GM12878 (cell line): ENCODE results near the gene PAK5. TPM values are rescaled to one million over a fixed set of nuclear protein-coding genes. Genes with fewer than 3 reads are reported as not detected.

Source experiments
- ATAC-seq: fragments of 200-7000 bp; cut with Tn5 transposase; 3 replicates; pipeline ENCODE4 v1.9.1; 2020; ENCODE audit warnings: mild to moderate bottlenecking, moderate library complexity
- BruUV-seq: library from RNA; stranded (reverse); fragments of 400-500 nt; replicated peaks from 2 replicates; lab custom pipeline; 2021; lab: Mats Ljungman, UMichigan
- CTCF ChIA-PET: fragments of 300-600 bp; sonication (Branson Sonifier 250); formaldehyde crosslinking; extraction: SDS; loops from one replicate; lab custom pipeline; 2021; ENCODE audit warnings: inconsistent platforms; lab: Yijun Ruan, JAX
- POLR2A ChIA-PET: fragments of 350-600 bp; formaldehyde crosslinking; extraction: SDS; loops from one replicate; lab custom pipeline; 2021; ENCODE audit warnings: inconsistent platforms; lab: Charles Lee
- RAD21 ChIA-PET: fragments of 300-600 bp; sonication (Branson Sonifier 250); formaldehyde crosslinking; loops from one replicate; lab custom pipeline; 2023; ENCODE audit warnings: antibody characterized with exemption; ENCODE audit not compliant: unreplicated experiment; lab: Charles Lee
- SMC1A ChIA-PET: fragments of 300-600 bp; sonication (Branson Sonifier 250); formaldehyde crosslinking; loops from one replicate; lab custom pipeline; 2023; ENCODE audit not compliant: unreplicated experiment, uncharacterized antibody; lab: Charles Lee
- DNase-seq: peaks from one replicate; pipeline ENCODE4 v3.0.0-alpha.2; 2011; ENCODE audit warnings: low read depth, low spot score
- FAIRE-seq: peaks from 3 replicates; lab custom pipeline; 2011; peaks lifted over from hg19 to GRCh38; lab: Jason Lieb, UNC
- H2AFZ ChIP-seq: 2 replicates; pipeline ENCODE4 v1.6.0; 2011; ENCODE audit warnings: low read depth, low read length, control low read depth; ENCODE audit not compliant: control insufficient read depth
- H3K27ac ChIP-seq: 2 replicates; pipeline ENCODE4 v1.5.1; 2011; ENCODE audit warnings: control low read depth; ENCODE audit not compliant: control insufficient read depth, insufficient read depth
- H3K27me3 ChIP-seq, 2 experiments: replicated peaks in 1 of 2; 2 replicates each; pipeline versions ENCODE4 v1.6.0 to v1.6.1; 2011; ENCODE audit warnings: low read length in 1 of 2; ENCODE audit not compliant: control insufficient read depth in 2 of 2, insufficient read depth in 2 of 2
- H3K36me3 ChIP-seq, 2 experiments: 2 replicates each; pipeline ENCODE4 v1.5.1; 2011; ENCODE audit warnings: low read length in 1 of 2; ENCODE audit not compliant: control insufficient read depth in 2 of 2, insufficient read depth in 2 of 2
- H3K4me1 ChIP-seq: 2 replicates; pipeline ENCODE4 v1.6.1; 2011; ENCODE audit warnings: mild to moderate bottlenecking, low read length, moderate library complexity, mixed read lengths; ENCODE audit not compliant: control insufficient read depth, insufficient read depth
- H3K4me2 ChIP-seq: 2 replicates; pipeline ENCODE4 v1.6.0; 2011; ENCODE audit warnings: control low read depth; ENCODE audit not compliant: control insufficient read depth, insufficient read depth
- H3K4me3 ChIP-seq: fragments of 200-600 bp; sonication (generic); 2 replicates; pipeline ENCODE4 v1.5.1; 2016
- H3K79me2 ChIP-seq: 2 replicates; pipeline ENCODE4 v1.6.0; 2011; ENCODE audit warnings: low read length; ENCODE audit not compliant: control insufficient read depth, insufficient read depth
- H3K9ac ChIP-seq: 2 replicates; pipeline ENCODE4 v1.8.0; 2011; ENCODE audit warnings: low read length, control low read depth, mixed read lengths; ENCODE audit not compliant: control insufficient read depth, insufficient read depth
- H3K9me3 ChIP-seq: replicated peaks from 3 replicates; pipeline ENCODE4 v1.5.1; 2011; ENCODE audit warnings: mild to moderate bottlenecking, low read length; ENCODE audit not compliant: control insufficient read depth, insufficient read depth
- H4K20me1 ChIP-seq: 2 replicates; pipeline ENCODE4 v1.6.0; 2011; ENCODE audit not compliant: control insufficient read depth, insufficient read depth
- CREM ChIP-seq: IDR thresholded peaks from 2 replicates; pipeline ENCODE4 v1.6.1; 2014; ENCODE audit warnings: antibody characterized with exemption, low read depth
- EGR1 ChIP-seq, 2 experiments: IDR thresholded peaks; 1 replicate in 1 of 2; 2 replicates in 1 of 2; pipeline ENCODE4 v1.6.1; 2011 to 2012; ENCODE audit warnings: low read depth in 2 of 2, low read length in 2 of 2, borderline replicate concordance in 1 of 2, mild to moderate bottlenecking in 1 of 2, moderate library complexity in 1 of 2
- ELK1 ChIP-seq: IDR thresholded peaks from 2 replicates; pipeline ENCODE4 v1.6.1; 2012; ENCODE audit warnings: low read depth, low read length, improper control_type of control experiment
- FOXK2 ChIP-seq: fragments of 450-650 bp; IDR thresholded peaks from 2 replicates; pipeline ENCODE4 v1.6.1; 2017; ENCODE audit warnings: mild to moderate bottlenecking, moderate library complexity
- IRF3 ChIP-seq: fragments of 450-650 bp; IDR thresholded peaks from 2 replicates; pipeline ENCODE4 v1.6.1; 2014; ENCODE audit warnings: mild to moderate bottlenecking
- IRF4 ChIP-seq: IDR thresholded peaks from 2 replicates; pipeline ENCODE4 v1.6.1; 2011; ENCODE audit warnings: low read depth, low read length
- MXI1 ChIP-seq: fragments of 150-350 bp; IDR thresholded peaks from 2 replicates; pipeline ENCODE4 v1.6.1; 2011; ENCODE audit warnings: low read depth, mild to moderate bottlenecking, inconsistent platforms, low read length, improper control_type of control experiment
- NFYB ChIP-seq: IDR thresholded peaks from 2 replicates; pipeline ENCODE4 v1.6.1; 2011; ENCODE audit warnings: low read depth, mild to moderate bottlenecking, low read length, improper control_type of control experiment, moderate library complexity; ENCODE audit not compliant: insufficient read depth
- RAD21 ChIP-seq: IDR thresholded peaks from 2 replicates; pipeline ENCODE4 v1.6.1; 2011; ENCODE audit warnings: mild to moderate bottlenecking, low read depth, low read length, moderate library complexity; ENCODE audit not compliant: insufficient read depth
- SKIL ChIP-seq: fragments of 450-650 bp; IDR thresholded peaks from 2 replicates; pipeline ENCODE4 v1.6.1; 2017; ENCODE audit warnings: mild to moderate bottlenecking, low read depth, inconsistent platforms; ENCODE audit not compliant: poor library complexity, severe bottlenecking
- ZBTB40 ChIP-seq: fragments of 450-650 bp; IDR thresholded peaks from 2 replicates; pipeline ENCODE4 v1.6.1; 2016; ENCODE audit warnings: mild to moderate bottlenecking, moderate library complexity, borderline replicate concordance
- WGBS: methylation state at CpG from one replicate; pipeline ENCODE4 v1.1.6; 2016; ENCODE audit warnings: low lambda C conversion rate; ENCODE audit not compliant: insufficient replicate concordance, insufficient coverage; ENCODE audit errors: missing lambda C conversion rate; 5-methylcytosine and 5-hydroxymethylcytosine counted together
- in situ Hi-C: fragments of 300-500 bp; cut with MboI; formaldehyde crosslinking; loops from 9 replicates; pipeline ENCODE4 v1.14.3; 2018; ENCODE audit warnings: mixed read lengths
- intact Hi-C: fragments of 100-400 bp; cut with micrococcal nuclease; formaldehyde crosslinking; loops from one replicate; pipeline ENCODE4 v1.14.2; 2022; ENCODE audit not compliant: unreplicated experiment
- polyA plus RNA-seq, 11 experiments: library from polyadenylated mRNA; depleted of rRNA in 4 of 11; unstranded in 6 of 11; stranded (reverse) in 5 of 11; fragments of >200 nt; fragmentation: Nextera tagmentation in 4 of 11; fragmentation: Illumina TruSeq in 1 of 11; extraction: Ambion mirVana in 4 of 11; extraction: Trizol in 1 of 11; gene quantifications; 1 replicate in 1 of 11; 2 replicates in 10 of 11; pipeline versions ENCODE4 v1.2.1 to v1.2.3, GENCODE V29; 2011 to 2016; ENCODE audit warnings: inconsistent platforms in 2 of 11, missing spikeins in 2 of 11, low read depth in 1 of 11
- total RNA-seq, 4 experiments: library from RNA; depleted of rRNA in 3 of 4; stranded (reverse); fragments of >200 nt in 3 of 4; fragmentation: Illumina TruSeq in 1 of 4; extraction: Trizol in 1 of 4; gene quantifications; 2 replicates each; pipeline versions ENCODE4 v1.2.1 to v1.2.3, GENCODE V29; 2013 to 2021

Gene PAK5
- total and polyA plus RNA-seq, 10 of the 15 experiments (the other 5 are each of a cell fraction or from before 2014, with no cell fraction given), result not detected

GRCh38 chr20:9613871-9614270, 225.0 kb downstream of the PAK5 start (continued):
- no peak for TF ChIP-seq RAD21
- no peak for TF ChIP-seq IRF4
- TF ChIP-seq ZBTB40, result no peak

- in situ Hi-C loops (loop anchor here (5.0 to 10.0 kb wide), 2 partner anchors 155 to 813 kb away; no protein-coding TSS in a partner anchor), intact Hi-C loops (loop anchor here (10.0 kb wide), 1 partner anchor 943 kb away; no protein-coding TSS in a partner anchor)
- no peak for FAIRE-seq
- TF ChIP-seq IRF3 (no peak), EGR1 (IDR thresholded peaks at IDR 0.05; ENCODE audit: borderline replicate concordance in 1 of 2, low read depth in 2 of 2, low read length in 2 of 2) (no peak), CREM (no peak), ELK1 (no peak), SKIL (no peak), MXI1 (no peak), NFYB (no peak), FOXK2 (no peak)
Measured at GRCh38 chr20:9611921-9612320, 227.0 kb downstream of the PAK5 start.

More at GRCh38 chr20:9611921-9612320, 227.0 kb downstream of the PAK5 start:
- H3K27me3 ChIP-seq, result no peaks in the 10 kb centered on the region
- ChIA-PET SMC1A (interaction anchor here (2.7 kb wide), 1 partner anchor 204 kb away, joined by 15 read pairs; no protein-coding TSS in a partner anchor), RAD21 (interaction anchor here (1.2 kb wide), 1 partner anchor 204 kb away, joined by 6 read pairs; no protein-coding TSS in a partner anchor), CTCF (interaction anchor here (3.0 to 12.0 kb wide), 3 partner anchors 154 to 301 kb away, joined by 9 to 235 read pairs (median 20); no protein-coding TSS in a partner anchor), POLR2A (no interaction called here)
- H3K4me3 ChIP-seq, result no peak overlapping the region
- H4K20me1 ChIP-seq, result no peaks in the 10 kb centered on the region
- no peaks in the 10 kb centered on the region for H3K36me3 ChIP-seq
- ATAC-seq, result no peak
- BruUV-seq, result no TSS peak
- no peak overlapping the region for H3K27ac ChIP-seq
- no peaks in the 10 kb centered on the region for H3K79me2 ChIP-seq
- peaks cover 21% of the 10 kb centered on the region for H3K4me1 ChIP-seq
- no peak overlapping the region for H3K4me2 ChIP-seq
- no peak for DNase-seq
- WGBS, result 45% methylated on average over 9 of the region's 9 CpGs
- H2AFZ ChIP-seq, result no peak overlapping the region
- H3K9me3 ChIP-seq, result no peaks in the 10 kb centered on the region; the same call in 2 of the 3 replicates
- no peak overlapping the region for H3K9ac ChIP-seq
